OCI-LY7 (cell line): ENCODE data around the gene IQCC.

Experiments
- EZH2phosphoT487 ChIP-seq: fragments of 200-600 bp; sonication (generic); IDR thresholded peaks from 2 replicates; pipeline ENCODE4 v1.6.1; 2018; ENCODE audit warnings: low read depth, borderline replicate concordance, mild to moderate bottlenecking, mixed run types, antibody characterized with exemption, low read length, moderate library complexity, mixed read lengths
- TF ChIP-seq, protein P1 (sequence below): fragments of 200-600 bp; sonication (generic); conservative IDR thresholded peaks from 2 replicates; pipeline ENCODE4 v1.5.1; 2014; ENCODE audit warnings: mild to moderate bottlenecking, antibody characterized with exemption, low read length, moderate library complexity, mixed read lengths

DNA sequence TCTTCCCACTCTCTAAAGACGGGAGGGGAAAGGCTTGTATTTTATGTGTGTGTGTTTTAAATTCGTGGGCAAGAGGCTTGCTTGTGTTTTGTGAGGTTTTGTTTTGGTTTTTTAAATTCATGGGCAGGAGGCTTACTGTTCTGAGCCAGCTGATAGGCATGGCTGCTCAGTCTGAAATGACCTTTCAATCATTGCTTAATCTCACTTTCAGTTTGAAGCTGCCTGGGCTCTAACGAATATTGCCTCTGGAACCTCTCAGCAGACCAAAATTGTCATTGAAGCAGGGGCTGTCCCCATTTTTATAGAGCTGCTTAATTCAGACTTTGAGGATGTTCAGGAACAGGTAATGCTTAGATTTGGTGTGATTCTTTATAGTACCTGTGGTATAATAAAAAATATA, 46.3 kb upstream of the IQCC start:
- TF ChIP-seq, protein P1, sequence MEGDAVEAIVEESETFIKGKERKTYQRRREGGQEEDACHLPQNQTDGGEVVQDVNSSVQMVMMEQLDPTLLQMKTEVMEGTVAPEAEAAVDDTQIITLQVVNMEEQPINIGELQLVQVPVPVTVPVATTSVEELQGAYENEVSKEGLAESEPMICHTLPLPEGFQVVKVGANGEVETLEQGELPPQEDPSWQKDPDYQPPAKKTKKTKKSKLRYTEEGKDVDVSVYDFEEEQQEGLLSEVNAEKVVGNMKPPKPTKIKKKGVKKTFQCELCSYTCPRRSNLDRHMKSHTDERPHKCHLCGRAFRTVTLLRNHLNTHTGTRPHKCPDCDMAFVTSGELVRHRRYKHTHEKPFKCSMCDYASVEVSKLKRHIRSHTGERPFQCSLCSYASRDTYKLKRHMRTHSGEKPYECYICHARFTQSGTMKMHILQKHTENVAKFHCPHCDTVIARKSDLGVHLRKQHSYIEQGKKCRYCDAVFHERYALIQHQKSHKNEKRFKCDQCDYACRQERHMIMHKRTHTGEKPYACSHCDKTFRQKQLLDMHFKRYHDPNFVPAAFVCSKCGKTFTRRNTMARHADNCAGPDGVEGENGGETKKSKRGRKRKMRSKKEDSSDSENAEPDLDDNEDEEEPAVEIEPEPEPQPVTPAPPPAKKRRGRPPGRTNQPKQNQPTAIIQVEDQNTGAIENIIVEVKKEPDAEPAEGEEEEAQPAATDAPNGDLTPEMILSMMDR: no peak
- TF ChIP-seq EZH2phosphoT487: no peak
